GM21619 (cell line): Measurements from ENCODE around the gene KCNK6.

Experiments
- ATAC-seq: cut with Tn5 transposase; IDR thresholded peaks from one replicate; pipeline ENCODE4 v1.9.1; 2021; ENCODE audit not compliant: unreplicated experiment

KCNK6 gene

GRCh38 chr19:38319421-38320258 lies at the start of gene KCNK6:
TSS of gene KCNK6 (plus strand) at chr19:38319845. CDS start at chr19:38319951, 106 bp downstream.
- ATAC-seq = no peak

GRCh38 chr19:38270587-38271167 lies 49.0 kb upstream of the KCNK6 start:
- ATAC-seq = no peak

- no peak for ATAC-seq
Measured at GRCh38 chr19:38273499-38273898, 46.1 kb upstream of the KCNK6 start.

GRCh38 chr19:38274739-38275138 lies 44.9 kb upstream of the KCNK6 start:
- no peak for ATAC-seq

GRCh38 chr19:38276942-38277517 lies 42.6 kb upstream of the KCNK6 start:
- ATAC-seq = no peak

- no peak for ATAC-seq
Measured at GRCh38 chr19:38277549-38277948, 42.1 kb upstream of the KCNK6 start.

- no peak for ATAC-seq
Measured at GRCh38 chr19:38277969-38278680, 41.5 kb upstream of the KCNK6 start.

GRCh38 chr19:38278751-38279150 lies 40.9 kb upstream of the KCNK6 start:
- no peak for ATAC-seq

GRCh38 chr19:38280030-38280921 lies 39.4 kb upstream of the KCNK6 start:
- no peak for ATAC-seq

GRCh38 chr19:38281811-38282566 lies 37.7 kb upstream of the KCNK6 start:
- no peak for ATAC-seq

- ATAC-seq = no peak
Measured at GRCh38 chr19:38283271-38283670, 36.4 kb upstream of the KCNK6 start.

- ATAC-seq = no peak
Measured at GRCh38 chr19:38284422-38284821, 35.2 kb upstream of the KCNK6 start.

- ATAC-seq = no peak
Measured at GRCh38 chr19:38285567-38285966, 34.1 kb upstream of the KCNK6 start.

- ATAC-seq = no peak
Measured at GRCh38 chr19:38287604-38288003, 32.0 kb upstream of the KCNK6 start.

- ATAC-seq = no peak
Measured at GRCh38 chr19:38288123-38288855, 31.4 kb upstream of the KCNK6 start.

GRCh38 chr19:38289955-38290354 lies 29.7 kb upstream of the KCNK6 start:
- no peak for ATAC-seq

- ATAC-seq = no peak
Measured at GRCh38 chr19:38290631-38291147, 29.0 kb upstream of the KCNK6 start.

- ATAC-seq = no peak
Measured at GRCh38 chr19:38291855-38292254, 27.8 kb upstream of the KCNK6 start.

- ATAC-seq = no peak
Measured at GRCh38 chr19:38293281-38293680, 26.4 kb upstream of the KCNK6 start.
